HG02623 (cell line): ENCODE measurements around the gene EHF.
"Not testable (repeated sequence)": the region's sequence is repeated elsewhere in the genome, so short reads cannot be mapped to it uniquely, and the experiment has no call there.

ENCODE experiments used
- ATAC-seq: cut with Tn5 transposase; IDR thresholded peaks from one replicate; pipeline ENCODE4 v1.9.1; 2021; ENCODE audit warnings: moderate library complexity; ENCODE audit not compliant: unreplicated experiment

The EHF gene

GRCh38 chr11:34620820-34621792 is at the start of gene EHF:
EHF (plus strand) TSS chr11:34621093; CDS start chr11:34642631, 21,538 bp downstream.
- no peak for ATAC-seq

GRCh38 chr11:34573537-34573936 is 47.4 kb upstream of the EHF start:
- no peak for ATAC-seq

GRCh38 chr11:34575261-34575660 is 45.6 kb upstream of the EHF start:
- ATAC-seq: no peak

GRCh38 chr11:34575671-34576070 is 45.2 kb upstream of the EHF start:
- no peak for ATAC-seq

- ATAC-seq: no peak
These were observed 44.6 kb upstream of the EHF start for GRCh38 chr11:34576331-34576730.

- no peak for ATAC-seq
These were observed 37.1 kb upstream of the EHF start for GRCh38 chr11:34583818-34584217.

- no peak for ATAC-seq
These were observed 35.6 kb upstream of the EHF start for GRCh38 chr11:34585304-34585734.

- ATAC-seq: peak; percentile 74
These were observed 35.0 kb upstream of the EHF start for GRCh38 chr11:34585735-34586487.

GRCh38 chr11:34586488-34587281 is 34.2 kb upstream of the EHF start:
- ATAC-seq: no peak

- ATAC-seq: no peak
These were observed 33.6 kb upstream of the EHF start for GRCh38 chr11:34587282-34587677.

GRCh38 chr11:34588023-34588422 is 32.9 kb upstream of the EHF start:
- ATAC-seq: no peak

GRCh38 chr11:34588701-34589100 is 32.2 kb upstream of the EHF start:
- no peak for ATAC-seq

GRCh38 chr11:34589177-34589576 is 31.7 kb upstream of the EHF start:
- ATAC-seq: not testable (repeated sequence)

GRCh38 chr11:34593085-34593484 is 27.8 kb upstream of the EHF start:
- no peak for ATAC-seq

GRCh38 chr11:34594603-34595002 is 26.3 kb upstream of the EHF start:
- ATAC-seq: no peak

- ATAC-seq: no peak
These were observed 25.5 kb upstream of the EHF start for GRCh38 chr11:34595391-34595790.

GRCh38 chr11:34595960-34596644 is 24.8 kb upstream of the EHF start:
- no peak for ATAC-seq

- ATAC-seq: no peak
These were observed 21.4 kb upstream of the EHF start for GRCh38 chr11:34599406-34599945.

GRCh38 chr11:34600339-34601084 is 20.4 kb upstream of the EHF start:
- no peak for ATAC-seq

GRCh38 chr11:34601085-34601444 is 19.8 kb upstream of the EHF start:
- no peak for ATAC-seq
